Loucy (cell line): Measurements from ENCODE around the gene CDH4.

ENCODE experiments used
- EZH2phosphoT487 ChIP-seq: fragments of 200-600 bp; IDR thresholded peaks from 2 replicates; pipeline ENCODE4 v1.6.1; 2018; ENCODE audit warnings: antibody characterized with exemption, mild to moderate bottlenecking, moderate library complexity, borderline replicate concordance
- TF ChIP-seq, protein P1 (sequence below): fragments of 200-600 bp; sonication (generic); conservative IDR thresholded peaks from 2 replicates; pipeline ENCODE4 v1.5.1; 2014; ENCODE audit warnings: mild to moderate bottlenecking, antibody characterized with exemption, low read length

DNA sequence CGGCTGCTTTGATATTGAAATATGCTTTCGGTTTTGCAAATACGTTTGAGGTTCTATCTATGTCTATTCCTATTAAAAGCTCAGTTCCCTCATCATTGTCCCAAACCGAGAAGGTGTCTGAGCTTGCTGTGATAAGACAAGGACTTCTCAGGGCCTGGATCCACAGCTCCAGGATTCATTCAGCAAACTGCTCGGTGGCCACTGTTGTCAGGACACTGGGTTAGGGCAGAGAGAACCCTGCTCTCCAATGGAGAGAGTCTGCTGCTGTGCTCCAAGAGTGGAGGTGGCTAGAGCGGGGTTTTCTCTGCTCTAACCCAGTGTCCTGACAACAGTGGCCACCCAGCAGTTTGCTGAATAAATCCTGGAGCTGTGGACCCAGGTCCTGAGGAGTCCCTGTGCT is 198.5 kb downstream of the CDH4 start:
- TF ChIP-seq, protein P1, sequence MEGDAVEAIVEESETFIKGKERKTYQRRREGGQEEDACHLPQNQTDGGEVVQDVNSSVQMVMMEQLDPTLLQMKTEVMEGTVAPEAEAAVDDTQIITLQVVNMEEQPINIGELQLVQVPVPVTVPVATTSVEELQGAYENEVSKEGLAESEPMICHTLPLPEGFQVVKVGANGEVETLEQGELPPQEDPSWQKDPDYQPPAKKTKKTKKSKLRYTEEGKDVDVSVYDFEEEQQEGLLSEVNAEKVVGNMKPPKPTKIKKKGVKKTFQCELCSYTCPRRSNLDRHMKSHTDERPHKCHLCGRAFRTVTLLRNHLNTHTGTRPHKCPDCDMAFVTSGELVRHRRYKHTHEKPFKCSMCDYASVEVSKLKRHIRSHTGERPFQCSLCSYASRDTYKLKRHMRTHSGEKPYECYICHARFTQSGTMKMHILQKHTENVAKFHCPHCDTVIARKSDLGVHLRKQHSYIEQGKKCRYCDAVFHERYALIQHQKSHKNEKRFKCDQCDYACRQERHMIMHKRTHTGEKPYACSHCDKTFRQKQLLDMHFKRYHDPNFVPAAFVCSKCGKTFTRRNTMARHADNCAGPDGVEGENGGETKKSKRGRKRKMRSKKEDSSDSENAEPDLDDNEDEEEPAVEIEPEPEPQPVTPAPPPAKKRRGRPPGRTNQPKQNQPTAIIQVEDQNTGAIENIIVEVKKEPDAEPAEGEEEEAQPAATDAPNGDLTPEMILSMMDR = no peak
- no peak for TF ChIP-seq EZH2phosphoT487
